ENCODE results near the gene MYRIP.
"Not testable (repeated sequence)": the region's sequence is repeated elsewhere in the genome, so short reads cannot be mapped to it uniquely, and the experiment has no call there.

Gene MYRIP
- total RNA-seq, result 0 to 0.18 (median 0) reads per million in 9 experiments

GRCh38 chr3:39809181-39809994 lies at the start of gene MYRIP:
MYRIP (plus strand) TSS chr3:39809609; CDS start chr3:39900817, 91,208 bp downstream.
- ATAC-seq (replicated peaks) (no peak), DNase-seq (no peak)
- Mint-ChIP-seq H3K4me3 (peak within 1 kb of the TSS; percentile 56 to 62), H3K36me3 (ENCODE audit: insufficient read depth) (peaks cover 4% of the 10 kb centered on the region), H3K9me3 (peaks cover 0 to 10% of the 10 kb centered on the region in 2 donors), H3K4me1 (ENCODE audit: low read depth in 2 of 2) (peaks cover 13 to 16% of the 10 kb centered on the region in 2 donors), H3K27ac (no peak within 1 kb of the TSS), H3K27me3 (peaks cover 47 to 74% of the 10 kb centered on the region in 2 donors)

- Mint-ChIP-seq H3K4me3 (no peak overlapping the region), H3K27me3 (peaks cover 0 to 5% of the 10 kb centered on the region in 2 donors), H3K27ac (no peak overlapping the region), H3K4me1 (ENCODE audit: low read depth in 2 of 2) (no peaks in the 10 kb centered on the region), H3K9me3 (no peaks in the 10 kb centered on the region), H3K36me3 (ENCODE audit: insufficient read depth) (no peaks in the 10 kb centered on the region)
- no peak for DNase-seq
- ATAC-seq (replicated peaks), result no peak
Measured at GRCh38 chr3:39760325-39760724, 49.1 kb upstream of the MYRIP start.

GRCh38 chr3:39762537-39763070 lies 46.8 kb upstream of the MYRIP start:
- Mint-ChIP-seq H3K36me3 (ENCODE audit: insufficient read depth) (no peaks in the 10 kb centered on the region), H3K4me1 (ENCODE audit: low read depth in 2 of 2) (no peaks in the 10 kb centered on the region), H3K27me3 (peaks cover 0 to 5% of the 10 kb centered on the region in 2 donors), H3K27ac (no peak overlapping the region), H3K4me3 (no peak overlapping the region), H3K9me3 (no peaks in the 10 kb centered on the region)
- no peak for DNase-seq
- ATAC-seq (replicated peaks), result no peak

GRCh38 chr3:39763390-39763789 lies 46.0 kb upstream of the MYRIP start:
- no peaks in the 10 kb centered on the region for H3K36me3 Mint-ChIP-seq (ENCODE audit: insufficient read depth)
- H3K4me3 Mint-ChIP-seq, result no peak overlapping the region
- no peaks in the 10 kb centered on the region for H3K4me1 Mint-ChIP-seq (ENCODE audit: low read depth in 2 of 2)
- no peaks in the 10 kb centered on the region for H3K9me3 Mint-ChIP-seq
- DNase-seq (no peak), ATAC-seq (replicated peaks) (no peak)
- H3K27me3 Mint-ChIP-seq, result peaks cover 0 to 5% of the 10 kb centered on the region in 2 donors
- H3K27ac Mint-ChIP-seq, result no peak overlapping the region

- H3K36me3 Mint-ChIP-seq (ENCODE audit: insufficient read depth), result no peaks in the 10 kb centered on the region
- DNase-seq, result no peak
- no peak for ATAC-seq (replicated peaks)
- peaks cover 0 to 2% of the 10 kb centered on the region in 2 donors for H3K9me3 Mint-ChIP-seq
- peaks cover 0 to 1% of the 10 kb centered on the region in 2 donors for H3K27me3 Mint-ChIP-seq
- H3K4me3 Mint-ChIP-seq, result no peak overlapping the region
- H3K4me1 Mint-ChIP-seq (ENCODE audit: low read depth in 2 of 2), result no peaks in the 10 kb centered on the region
- H3K27ac Mint-ChIP-seq, result no peak overlapping the region
Measured at GRCh38 chr3:39765575-39765974, 43.8 kb upstream of the MYRIP start.

GRCh38 chr3:39766433-39766832 lies 43.0 kb upstream of the MYRIP start:
- H3K4me1 Mint-ChIP-seq (ENCODE audit: low read depth in 2 of 2), result no peaks in the 10 kb centered on the region
- H3K9me3 Mint-ChIP-seq, result peaks cover 0 to 2% of the 10 kb centered on the region in 2 donors
- H3K27ac Mint-ChIP-seq, result no peak overlapping the region
- ATAC-seq (replicated peaks) (no peak), DNase-seq (no peak)
- H3K4me3 Mint-ChIP-seq, result no peak overlapping the region
- H3K36me3 Mint-ChIP-seq (ENCODE audit: insufficient read depth), result no peaks in the 10 kb centered on the region
- H3K27me3 Mint-ChIP-seq, result no peaks in the 10 kb centered on the region

- H3K36me3 Mint-ChIP-seq (ENCODE audit: insufficient read depth); DNase-seq; H3K9me3 Mint-ChIP-seq; H3K4me1 Mint-ChIP-seq (ENCODE audit: low read depth in 2 of 2); H3K27me3 Mint-ChIP-seq; ATAC-seq (replicated peaks); H3K4me3 Mint-ChIP-seq; H3K27ac Mint-ChIP-seq: not testable (repeated sequence)
Measured at GRCh38 chr3:39766909-39767308, 42.5 kb upstream of the MYRIP start.

- not testable (repeated sequence) for H3K27ac Mint-ChIP-seq; DNase-seq; H3K4me3 Mint-ChIP-seq; H3K9me3 Mint-ChIP-seq; H3K36me3 Mint-ChIP-seq (ENCODE audit: insufficient read depth); ATAC-seq (replicated peaks); H3K27me3 Mint-ChIP-seq; H3K4me1 Mint-ChIP-seq (ENCODE audit: low read depth in 2 of 2)
Measured at GRCh38 chr3:39778168-39778567, 31.2 kb upstream of the MYRIP start.

GRCh38 chr3:39779511-39780230 lies 29.7 kb upstream of the MYRIP start:
- H3K9me3 Mint-ChIP-seq, result no peaks in the 10 kb centered on the region
- no peak overlapping the region for H3K27ac Mint-ChIP-seq
- peaks cover 7 to 10% of the 10 kb centered on the region in 2 donors for H3K27me3 Mint-ChIP-seq
- H3K36me3 Mint-ChIP-seq (ENCODE audit: insufficient read depth), result no peaks in the 10 kb centered on the region
- no peak overlapping the region for H3K4me3 Mint-ChIP-seq
- ATAC-seq (replicated peaks) (no peak), DNase-seq (no peak)
- H3K4me1 Mint-ChIP-seq (ENCODE audit: low read depth in 2 of 2), result no peaks in the 10 kb centered on the region

GRCh38 chr3:39780352-39780751 lies 29.1 kb upstream of the MYRIP start:
- no peaks in the 10 kb centered on the region for H3K4me1 Mint-ChIP-seq (ENCODE audit: low read depth in 2 of 2)
- no peaks in the 10 kb centered on the region for H3K36me3 Mint-ChIP-seq (ENCODE audit: insufficient read depth)
- DNase-seq, result no peak
- no peak overlapping the region for H3K27ac Mint-ChIP-seq
- no peaks in the 10 kb centered on the region for H3K9me3 Mint-ChIP-seq
- H3K4me3 Mint-ChIP-seq, result no peak overlapping the region
- ATAC-seq (replicated peaks), result no peak
- H3K27me3 Mint-ChIP-seq, result peaks cover 7 to 10% of the 10 kb centered on the region in 2 donors

GRCh38 chr3:39781025-39781424 lies 28.4 kb upstream of the MYRIP start:
- Mint-ChIP-seq H3K27ac (no peak overlapping the region), H3K9me3 (no peaks in the 10 kb centered on the region), H3K27me3 (peaks cover 7 to 10% of the 10 kb centered on the region in 2 donors), H3K36me3 (ENCODE audit: insufficient read depth) (no peaks in the 10 kb centered on the region), H3K4me3 (no peak overlapping the region), H3K4me1 (ENCODE audit: low read depth in 2 of 2) (no peaks in the 10 kb centered on the region)
- DNase-seq, result no peak
- no peak for ATAC-seq (replicated peaks)

GRCh38 chr3:39781632-39782031 lies 27.8 kb upstream of the MYRIP start:
- Mint-ChIP-seq H3K9me3 (no peaks in the 10 kb centered on the region), H3K27ac (no peak overlapping the region), H3K27me3 (peaks cover 7 to 10% of the 10 kb centered on the region in 2 donors), H3K36me3 (ENCODE audit: insufficient read depth) (no peaks in the 10 kb centered on the region), H3K4me3 (no peak overlapping the region), H3K4me1 (ENCODE audit: low read depth in 2 of 2) (no peaks in the 10 kb centered on the region)
- no peak for DNase-seq
- ATAC-seq (replicated peaks), result no peak

- peaks cover 7 to 10% of the 10 kb centered on the region in 2 donors for H3K27me3 Mint-ChIP-seq
- ATAC-seq (replicated peaks) (no peak), DNase-seq (no peak)
- H3K4me1 Mint-ChIP-seq (ENCODE audit: low read depth in 2 of 2), result no peaks in the 10 kb centered on the region
- no peak overlapping the region for H3K4me3 Mint-ChIP-seq
- H3K36me3 Mint-ChIP-seq (ENCODE audit: insufficient read depth), result no peaks in the 10 kb centered on the region
- H3K9me3 Mint-ChIP-seq, result no peaks in the 10 kb centered on the region
- H3K27ac Mint-ChIP-seq, result no peak overlapping the region
Measured at GRCh38 chr3:39783680-39784079, 25.7 kb upstream of the MYRIP start.

Measured in effector memory CD8-positive, alpha-beta T cell (primary cell).